Uterus (tissue), 2 donors: ENCODE data around the gene GATAD2B.

Experiments used
- CTCF ChIP-seq, 4 experiments: fragments of 200-600 bp in 2 of 4; fragments of 450-650 bp in 2 of 4; sonication (generic) in 2 of 4; IDR thresholded peaks; one replicate each; pipeline ENCODE4 v1.5.1; 2016 to 2019; ENCODE audit warnings: antibody characterized with exemption in 4 of 4, mild to moderate bottlenecking in 2 of 4, moderate library complexity in 1 of 4
- POLR2A ChIP-seq, 2 donors: fragments of 450-650 bp; IDR thresholded peaks; one replicate each; pipeline ENCODE4 v1.6.1; 2016; ENCODE audit warnings: antibody characterized with exemption in 2 of 2, mild to moderate bottlenecking in 1 of 2, moderate library complexity in 1 of 2

GRCh38 chr1:153940756-153941155 lies 18.0 kb upstream of the GATAD2B start:
- TF ChIP-seq POLR2A (IDR thresholded peaks at IDR 0.05), result no peak
- TF ChIP-seq CTCF (IDR thresholded peaks at IDR 0.05), result no peak
